ENCODE data around the gene THOC7. TPM values are rescaled to one million over a fixed set of nuclear protein-coding genes. Genes with fewer than 3 reads are reported as not detected.

Gene THOC7
- total RNA-seq: 38.1 and 48.4 TPM in 2 replicates

GRCh38 chr3:63863150-63864007 is at the start of gene THOC7, which contains the start of gene ATXN7:
THOC7 (minus strand) TSS chr3:63863805; CDS start chr3:63863790, 15 bp downstream.
ATXN7 (plus strand) TSS chr3:63863867; CDS start chr3:63912599, 48,732 bp downstream.

DNA sequence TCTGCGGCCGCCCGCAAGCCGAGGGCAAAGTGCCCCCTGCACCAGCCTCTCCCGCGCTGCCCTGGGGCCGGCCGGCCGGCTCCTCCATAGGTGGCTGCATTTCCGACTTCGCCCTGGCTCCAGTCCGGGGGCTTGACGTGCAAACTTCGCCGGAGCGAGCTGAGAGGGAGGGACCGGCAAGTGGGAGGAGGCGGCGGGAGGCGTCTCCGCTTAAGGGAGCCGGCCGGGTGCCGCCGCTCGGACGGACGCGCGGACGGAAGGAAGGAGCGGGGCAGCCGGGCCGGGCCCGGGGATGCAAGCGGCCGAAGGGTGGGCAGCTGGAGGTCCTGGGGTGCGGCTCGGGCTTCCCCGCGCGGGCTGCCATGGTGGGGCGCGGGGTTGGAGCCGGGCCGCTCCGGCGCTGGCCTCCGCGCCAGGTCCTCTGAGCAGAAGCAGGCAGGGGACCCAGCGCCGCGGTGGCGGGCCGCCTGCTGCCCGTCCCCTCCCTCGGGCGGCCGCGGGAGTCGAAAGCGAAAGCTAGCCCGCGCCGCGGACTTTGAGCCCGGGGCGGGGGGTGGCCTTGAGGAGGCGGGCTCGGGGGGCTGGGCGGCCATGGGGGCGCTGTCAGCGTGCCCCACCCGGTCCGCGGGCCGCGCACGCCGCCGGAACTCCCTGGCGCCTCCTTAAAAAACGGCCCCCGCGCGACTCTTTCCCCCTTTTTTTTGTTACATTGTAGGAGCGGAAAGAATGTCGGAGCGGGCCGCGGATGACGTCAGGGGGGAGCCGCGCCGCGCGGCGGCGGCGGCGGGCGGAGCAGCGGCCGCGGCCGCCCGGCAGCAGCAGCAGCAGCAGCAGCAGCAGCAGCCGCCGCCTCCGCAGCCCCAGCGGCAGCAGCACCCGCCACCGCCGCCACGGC is 48.5 kb upstream of the THOC7 start, which contains the start of gene SCAANT1:
TSS of gene SCAANT1 (minus strand) at position 511 of the 895 bp plus-strand sequence.

DNA sequence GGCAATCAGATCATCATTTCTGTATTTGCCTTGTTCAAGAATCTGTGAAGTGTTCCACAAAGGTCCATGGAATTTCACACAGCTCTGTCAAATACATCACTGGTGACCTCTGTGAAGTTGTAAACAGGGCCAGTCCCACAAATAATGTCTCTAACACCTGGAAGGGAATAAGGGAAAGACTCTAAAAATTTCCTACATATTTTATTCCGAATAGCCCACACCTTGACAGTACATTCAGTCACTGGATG is 44.5 kb downstream of the THOC7 start, which contains the start of gene C3orf49:
TSS of gene C3orf49 (plus strand) at position 149 of the 248 bp plus-strand sequence. CDS start 173 bp downstream, outside the sequence.

Other genes with a start within 250 kb of the THOC7 start
- not detected in 2 replicates for gene SNTN, start 211.1 kb downstream of the THOC7 start, total RNA-seq
- gene C3orf49, start 44.5 kb downstream of the THOC7 start, total RNA-seq: not detected in 2 replicates
- 4.7 and 7.0 TPM in 2 replicates for gene ATXN7, start 62 bp upstream of the THOC7 start, total RNA-seq
- gene SCAANT1, start 48.6 kb upstream of the THOC7 start, total RNA-seq: not detected in 2 replicates
- gene PSMD6, start 159.7 kb upstream of the THOC7 start, total RNA-seq: 68.8 and 91.8 TPM in 2 replicates

All from tracheal epithelial cell (primary cell).